PC-3 (cell line): ENCODE results near the gene LGALS7B.

Source experiments
- CTCF ChIP-seq: fragments of 300-600 bp; sonication (generic); conservative IDR thresholded peaks from 2 replicates; pipeline ENCODE4 v1.5.1; 2017; ENCODE audit warnings: antibody characterized with exemption, low read depth, mild to moderate bottlenecking, low read length
- EZH2 ChIP-seq: fragments of 300-600 bp; sonication (generic); IDR thresholded peaks from one replicate; pipeline ENCODE4 v1.6.1; 2017; ENCODE audit warnings: antibody characterized with exemption, mild to moderate bottlenecking, low read length; ENCODE audit not compliant: unreplicated experiment
- EZH2phosphoT487 ChIP-seq: fragments of 300-600 bp; sonication (generic); IDR thresholded peaks from 2 replicates; pipeline ENCODE4 v1.6.1; 2018; ENCODE audit warnings: mild to moderate bottlenecking, antibody characterized with exemption, low read length, borderline replicate concordance

- TF ChIP-seq CTCF = no peak
- no peak for TF ChIP-seq EZH2phosphoT487
- TF ChIP-seq EZH2 = no peak
These were observed 23.2 kb downstream of the LGALS7B start for GRCh38 chr19:38812009-38812840.
